CD4-positive, alpha-beta T cell treated with Interleukin-1 beta for 1 hour (primary cell): ENCODE measurements around the gene CCT3.
A peak's percentile ranks its signal among the peaks of the same experiment; 100 is the strongest.

Source experiments
- DNase-seq, 2 donors: peaks; one replicate each; pipeline ENCODE4 v3.0.0-alpha.2; 2020 to 2022

CCT3 gene

GRCh38 chr1:156319664-156320063 is 18.4 kb downstream of the CCT3 start:
- peak in 1 of 2 donors; percentile 50 for DNase-seq

- no peak for DNase-seq
Observed at GRCh38 chr1:156316909-156317308, 21.2 kb downstream of the CCT3 start.

GRCh38 chr1:156310962-156311361 is 27.1 kb downstream of the CCT3 start:
- DNase-seq = no peak

GRCh38 chr1:156308078-156308477 is 30.0 kb downstream of the CCT3 start:
- DNase-seq = no peak

GRCh38 chr1:156305215-156305614 is 32.9 kb downstream of the CCT3 start:
- DNase-seq = no peak

- no peak for DNase-seq
Observed at GRCh38 chr1:156303241-156303640, 34.9 kb downstream of the CCT3 start.

- DNase-seq = no peak
Observed at GRCh38 chr1:156298852-156299357, 39.2 kb downstream of the CCT3 start, which contains the start of gene VHLL. Gene VHLL, minus strand, starts transcription at chr1:156299307. Its CDS starts 118 bp downstream, at chr1:156299189.

- DNase-seq = peak; percentile 44 to 59
Observed at GRCh38 chr1:156295391-156295947, 42.6 kb downstream of the CCT3 start, which contains the start of gene GLMP. Gene GLMP, minus strand, starts transcription at chr1:156295679. Its CDS starts 34 bp downstream, at chr1:156295645.

- DNase-seq = no peak
Observed at GRCh38 chr1:156293895-156294294, 44.2 kb downstream of the CCT3 start.

GRCh38 chr1:156293098-156293434 is 45.0 kb downstream of the CCT3 start:
- DNase-seq = no peak

GRCh38 chr1:156291226-156292061 is 46.6 kb downstream of the CCT3 start:
- DNase-seq = peak; percentile 26 to 70

- no peak for DNase-seq
Observed at GRCh38 chr1:156289857-156290256, 48.2 kb downstream of the CCT3 start.

GRCh38 chr1:156286061-156286460 is 52.0 kb downstream of the CCT3 start:
- DNase-seq = no peak

- DNase-seq = no peak
Observed at GRCh38 chr1:156285437-156285836, 52.7 kb downstream of the CCT3 start.

- no peak for DNase-seq
Observed at GRCh38 chr1:156284757-156285156, 53.3 kb downstream of the CCT3 start.

- DNase-seq = no peak
Observed at GRCh38 chr1:156284112-156284511, 54.0 kb downstream of the CCT3 start, which contains the start of gene TMEM79. Gene TMEM79, plus strand, starts transcription at chr1:156284325. Its CDS starts 902 bp downstream, at chr1:156285227.

- DNase-seq = no peak
Observed at GRCh38 chr1:156283521-156283920, 54.6 kb downstream of the CCT3 start.

GRCh38 chr1:156282479-156283222 is 55.4 kb downstream of the CCT3 start, which contains the start of gene SMG5:
Gene SMG5, minus strand, starts transcription at chr1:156282825. Its CDS starts 145 bp downstream, at chr1:156282680.
- peak; percentile 98 for DNase-seq

- DNase-seq = no peak
Observed at GRCh38 chr1:156281693-156282478, 56.2 kb downstream of the CCT3 start.

- DNase-seq = peak; percentile 11 to 19
Observed at GRCh38 chr1:156281281-156281680, 56.8 kb downstream of the CCT3 start.

GRCh38 chr1:156279837-156280236 is 58.3 kb downstream of the CCT3 start:
- no peak for DNase-seq

- DNase-seq = no peak
Observed at GRCh38 chr1:156276966-156277381, 61.1 kb downstream of the CCT3 start.
